Ascending aorta (tissue), 2 donors: ENCODE data around the gene EFCAB12. TPM values are rescaled to one million over a fixed set of nuclear protein-coding genes. Genes with fewer than 3 reads are reported as not detected.

Experiments
- DNase-seq, 2 donors: peaks; one replicate each; pipeline ENCODE4 v3.0.0-alpha.2; 2019; ENCODE audit warnings: low spot score in 2 of 2
- H3K27ac ChIP-seq, 2 donors: fragments of 200-600 bp; sonication (generic); one replicate each; pipeline ENCODE4 v1.5.1; 2016 to 2017; ENCODE audit warnings: mild to moderate bottlenecking in 1 of 2
- H3K27me3 ChIP-seq: fragments of 200-600 bp; sonication (generic); one replicate; pipeline ENCODE4 v1.5.1; 2017
- H3K36me3 ChIP-seq, 2 donors: fragments of 200-600 bp; sonication (generic); one replicate each; pipeline ENCODE4 v1.5.1; 2016
- H3K4me1 ChIP-seq, 2 donors: fragments of 200-600 bp; sonication (generic); one replicate each; pipeline ENCODE4 v1.5.1; 2016 to 2017; ENCODE audit warnings: mild to moderate bottlenecking in 1 of 2
- H3K4me3 ChIP-seq, 2 donors: fragments of 200-600 bp; sonication (generic); one replicate each; pipeline ENCODE4 v1.5.1; 2016 to 2017; ENCODE audit warnings: mild to moderate bottlenecking in 1 of 2
- H3K9me3 ChIP-seq, 2 donors: fragments of 200-600 bp; sonication (generic); one replicate each; pipeline ENCODE4 v1.5.1; 2016
- intact Hi-C: fragments of 100-400 bp; cut with DNase I; formaldehyde crosslinking; loops from one replicate; pipeline ENCODE4 v1.15.1; 2023
- total RNA-seq: library from RNA; depleted of rRNA; stranded (reverse); fragments of >200 nt; gene quantifications from one replicate; pipeline ENCODE4 v1.1.0, GENCODE V29; 2016
- TF ChIP-seq, protein P1 (sequence below), 3 experiments: fragments of 200-600 bp in 2 of 3; fragments of 450-650 bp in 1 of 3; sonication (generic) in 2 of 3; IDR thresholded peaks; one replicate each; pipeline ENCODE4 v1.5.1; 2016 to 2019; ENCODE audit warnings: antibody characterized with exemption in 3 of 3, mild to moderate bottlenecking in 1 of 3, moderate library complexity in 1 of 3

EFCAB12 gene
- total RNA-seq, 1 donor from 2014 or later = not detected

DNA sequence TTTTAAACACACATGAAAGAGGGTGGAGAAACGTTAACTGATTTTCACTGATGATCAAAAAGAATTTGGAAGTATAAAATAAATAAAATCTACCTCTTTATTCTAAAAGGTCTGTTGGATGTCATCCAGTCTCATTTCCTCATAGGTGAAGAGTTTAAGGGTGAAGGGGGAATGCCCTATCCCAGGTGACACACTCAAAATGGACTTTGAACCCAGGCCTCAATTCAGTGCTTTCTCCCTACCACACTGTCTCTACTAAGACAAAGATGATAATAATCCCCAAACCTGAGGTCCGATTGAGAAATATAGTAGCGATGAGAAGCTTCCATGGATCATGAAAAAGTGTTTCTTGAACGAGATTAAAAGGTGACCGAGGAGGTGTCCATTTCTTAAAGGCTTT lies 5.1 kb upstream of the EFCAB12 start:
- peaks cover 39 to 63% of the 10 kb centered on the region in 2 donors for H3K36me3 ChIP-seq
- no peak overlapping the region for H3K27ac ChIP-seq
- H3K4me3 ChIP-seq = no peak overlapping the region
- no peak for DNase-seq
- intact Hi-C loops = no loop called here
- no peaks in the 10 kb centered on the region for H3K9me3 ChIP-seq
- H3K27me3 ChIP-seq = no peaks in the 10 kb centered on the region
- TF ChIP-seq, protein P1, sequence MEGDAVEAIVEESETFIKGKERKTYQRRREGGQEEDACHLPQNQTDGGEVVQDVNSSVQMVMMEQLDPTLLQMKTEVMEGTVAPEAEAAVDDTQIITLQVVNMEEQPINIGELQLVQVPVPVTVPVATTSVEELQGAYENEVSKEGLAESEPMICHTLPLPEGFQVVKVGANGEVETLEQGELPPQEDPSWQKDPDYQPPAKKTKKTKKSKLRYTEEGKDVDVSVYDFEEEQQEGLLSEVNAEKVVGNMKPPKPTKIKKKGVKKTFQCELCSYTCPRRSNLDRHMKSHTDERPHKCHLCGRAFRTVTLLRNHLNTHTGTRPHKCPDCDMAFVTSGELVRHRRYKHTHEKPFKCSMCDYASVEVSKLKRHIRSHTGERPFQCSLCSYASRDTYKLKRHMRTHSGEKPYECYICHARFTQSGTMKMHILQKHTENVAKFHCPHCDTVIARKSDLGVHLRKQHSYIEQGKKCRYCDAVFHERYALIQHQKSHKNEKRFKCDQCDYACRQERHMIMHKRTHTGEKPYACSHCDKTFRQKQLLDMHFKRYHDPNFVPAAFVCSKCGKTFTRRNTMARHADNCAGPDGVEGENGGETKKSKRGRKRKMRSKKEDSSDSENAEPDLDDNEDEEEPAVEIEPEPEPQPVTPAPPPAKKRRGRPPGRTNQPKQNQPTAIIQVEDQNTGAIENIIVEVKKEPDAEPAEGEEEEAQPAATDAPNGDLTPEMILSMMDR (IDR thresholded peaks at IDR 0.05) = no peak
- H3K4me1 ChIP-seq = peaks cover under 1 to 15% of the 10 kb centered on the region in 2 donors

DNA sequence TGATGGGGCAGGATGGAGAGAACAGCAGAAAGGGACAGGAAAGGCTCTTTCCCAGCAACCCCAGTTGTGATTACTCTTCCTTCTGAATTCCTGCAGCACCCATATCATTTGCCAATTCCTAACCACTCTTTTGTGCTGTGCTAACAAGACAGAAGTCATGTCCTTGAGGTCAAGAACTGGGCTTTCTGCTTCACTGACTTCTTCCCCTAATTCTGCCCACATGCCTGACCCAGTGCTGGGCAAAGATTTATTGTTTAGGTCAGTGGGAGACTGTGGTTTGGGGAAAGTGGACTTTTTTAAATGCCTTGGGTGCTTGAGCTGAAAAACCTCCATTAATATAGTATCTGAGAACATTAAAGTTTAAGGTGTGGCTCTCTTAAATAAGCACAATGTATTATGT lies 4.2 kb upstream of the EFCAB12 start:
- peaks cover 0 to 18% of the 10 kb centered on the region in 2 donors for H3K4me1 ChIP-seq
- TF ChIP-seq, protein P1 (IDR thresholded peaks at IDR 0.05) = no peak
- DNase-seq = no peak
- no peak overlapping the region for H3K27ac ChIP-seq
- H3K9me3 ChIP-seq = no peaks in the 10 kb centered on the region
- intact Hi-C loops = no loop called here
- no peaks in the 10 kb centered on the region for H3K27me3 ChIP-seq
- peaks cover 38 to 61% of the 10 kb centered on the region in 2 donors for H3K36me3 ChIP-seq
- no peak overlapping the region for H3K4me3 ChIP-seq

DNA sequence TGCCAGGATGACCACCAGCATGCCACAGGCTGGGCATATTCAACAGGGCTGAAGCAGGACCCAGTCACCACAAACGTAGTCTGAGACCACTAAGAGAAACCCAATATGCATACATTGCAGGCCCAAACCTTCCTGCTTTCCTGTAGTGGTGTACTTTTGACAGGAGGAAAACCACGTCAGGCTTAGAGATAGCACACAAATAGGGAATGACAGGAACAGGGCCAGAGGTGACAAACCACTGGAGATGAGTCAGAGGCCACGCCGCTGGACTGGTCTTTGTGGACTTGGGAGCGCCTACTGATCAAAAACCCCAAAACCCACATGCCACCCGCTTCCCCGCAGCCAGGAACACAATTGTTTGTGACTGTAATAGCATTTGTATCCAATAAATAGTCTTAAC lies 3.6 kb upstream of the EFCAB12 start:
- no peak overlapping the region for H3K4me3 ChIP-seq
- H3K27ac ChIP-seq = no peak overlapping the region
- DNase-seq = no peak
- H3K9me3 ChIP-seq = no peaks in the 10 kb centered on the region
- peaks cover 33 to 56% of the 10 kb centered on the region in 2 donors for H3K36me3 ChIP-seq
- H3K4me1 ChIP-seq = peaks cover 0 to 19% of the 10 kb centered on the region in 2 donors
- no peaks in the 10 kb centered on the region for H3K27me3 ChIP-seq
- intact Hi-C loops = no loop called here
- TF ChIP-seq, protein P1 (IDR thresholded peaks at IDR 0.05) = no peak

DNA sequence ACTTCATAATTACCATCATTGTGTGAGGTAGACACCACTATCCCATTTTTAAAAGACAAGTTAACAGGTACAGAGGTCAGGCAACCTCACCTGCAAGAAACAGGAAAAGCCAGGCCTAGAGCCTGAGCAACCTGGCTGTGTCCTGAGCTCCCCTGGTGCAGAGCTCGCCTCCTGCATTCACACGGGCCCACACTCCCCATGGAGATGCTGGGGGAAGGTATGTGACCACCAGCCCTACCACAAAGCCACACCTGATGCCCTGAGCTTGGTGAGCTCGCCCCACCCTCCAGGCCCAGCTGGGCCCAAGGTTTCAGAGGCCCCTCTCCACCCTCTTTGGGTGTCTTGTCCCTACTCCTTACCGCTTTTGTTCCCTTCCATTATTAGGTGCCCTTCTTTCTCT lies 1.2 kb upstream of the EFCAB12 start:
- Histone ChIP-seq H3K27ac (no peak overlapping the region), H3K4me1 (peaks cover 0 to 6% of the 10 kb centered on the region in 2 donors), H3K9me3 (no peaks in the 10 kb centered on the region), H3K4me3 (no peak overlapping the region), H3K36me3 (peaks cover 25 to 40% of the 10 kb centered on the region in 2 donors), H3K27me3 (no peaks in the 10 kb centered on the region)
- TF ChIP-seq, protein P1 (IDR thresholded peaks at IDR 0.05) = no peak
- intact Hi-C loops = no loop called here
- DNase-seq = no peak

DNA sequence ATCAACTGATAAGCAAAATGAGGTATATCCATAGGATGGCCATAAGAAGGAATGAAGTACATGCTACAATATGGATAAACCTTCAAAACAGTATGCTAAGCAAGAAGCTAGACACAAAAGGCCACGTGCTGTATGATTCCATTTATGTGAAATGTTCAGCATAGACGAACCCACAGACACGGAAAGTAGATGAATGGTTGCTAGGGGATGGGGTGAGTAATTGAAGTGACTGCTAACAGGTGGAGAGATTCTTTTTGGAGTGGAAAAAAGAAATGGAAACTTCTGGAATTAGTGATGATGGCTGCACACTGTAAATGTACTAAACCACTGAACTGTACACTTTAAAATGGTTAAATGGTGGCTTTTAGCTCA lies 630 bp upstream of the EFCAB12 start:
- DNase-seq = no peak
- Histone ChIP-seq H3K4me1 (peaks cover 0 to 6% of the 10 kb centered on the region in 2 donors), H3K9me3 (no peaks in the 10 kb centered on the region), H3K36me3 (peaks cover 25 to 38% of the 10 kb centered on the region in 2 donors), H3K27ac (peak overlapping the region; percentile 49 to 52), H3K27me3 (no peaks in the 10 kb centered on the region), H3K4me3 (peak overlapping the region; percentile 55 to 61)
- intact Hi-C loops = no loop called here
- TF ChIP-seq, protein P1 (IDR thresholded peaks at IDR 0.05) = no peak

DNA sequence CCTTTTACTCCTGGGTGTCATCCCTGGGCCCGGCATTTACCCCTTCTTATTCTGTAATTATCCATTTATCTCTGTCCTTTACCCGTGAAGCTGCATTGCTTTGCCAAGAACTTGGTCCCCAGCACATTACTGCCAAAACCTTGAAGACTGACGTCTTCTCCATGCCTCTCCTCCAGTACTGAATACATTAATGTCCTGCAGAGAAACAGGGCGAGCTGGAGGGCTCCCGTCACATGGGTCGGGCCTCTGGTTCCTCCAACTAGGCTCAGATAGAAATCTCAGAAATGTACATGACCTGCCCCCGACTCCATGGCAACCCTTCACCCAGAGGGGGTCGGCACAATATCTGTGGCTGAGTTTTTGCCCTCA lies 445 bp downstream of the EFCAB12 start:
- no peak overlapping the region for H3K27ac ChIP-seq
- no peaks in the 10 kb centered on the region for H3K9me3 ChIP-seq
- peaks cover 23 to 27% of the 10 kb centered on the region in 2 donors for H3K36me3 ChIP-seq
- intact Hi-C loops = loop anchor here (1.0 kb wide), 2 partner anchors 11 to 29 kb away; partner anchors contain the start of gene MBD4
- DNase-seq = no peak
- TF ChIP-seq, protein P1 (IDR thresholded peaks at IDR 0.05) = no peak
- peak overlapping the region; percentile 55 to 61 for H3K4me3 ChIP-seq
- H3K4me1 ChIP-seq = peaks cover 0 to 6% of the 10 kb centered on the region in 2 donors
- no peaks in the 10 kb centered on the region for H3K27me3 ChIP-seq
